ENCODE results near the gene NRG3. TPM values are rescaled to one million over a fixed set of nuclear protein-coding genes. Genes with fewer than 3 reads are reported as not detected.

NRG3 gene
- total and polyA plus RNA-seq, 2 donors (not counting 1 experiment from before 2014, with no cell fraction given), result not detected

DNA sequence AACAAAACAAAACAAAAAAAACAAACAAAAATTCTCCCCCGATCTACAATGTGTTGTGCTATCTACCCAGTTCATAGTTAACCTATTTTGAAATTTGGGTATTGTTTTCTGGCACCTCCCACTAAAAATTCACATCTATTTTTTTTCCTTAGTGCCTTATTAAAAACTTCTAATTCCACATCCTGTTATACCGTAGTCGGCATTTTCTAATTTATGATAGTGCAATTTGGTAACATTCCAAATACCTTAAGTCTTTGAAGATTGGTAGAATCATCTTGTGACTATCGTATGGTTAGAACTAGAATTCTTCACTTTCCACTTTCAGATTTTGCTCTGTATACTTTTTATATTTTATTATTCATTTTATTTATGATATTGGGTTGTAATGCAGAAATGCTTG lies 4.5 kb upstream of the NRG3 start:
- no peaks in the 10 kb centered on the region for H3K79me2 ChIP-seq (ENCODE audit: control insufficient read depth, insufficient read depth, low read length)
- H3K9ac ChIP-seq (ENCODE audit: insufficient read depth, low read length), result no peak overlapping the region
- H2AFZ ChIP-seq (ENCODE audit: low read length), result no peak overlapping the region
- H3K4me2 ChIP-seq (ENCODE audit: extremely low read depth, insufficient read depth, low read length), result no peak overlapping the region
- no peak overlapping the region for H3K4me3 ChIP-seq (replicated peaks in 1 of 4; ENCODE audit: control extremely low read depth in 1 of 4, insufficient read depth in 1 of 4, low read depth in 3 of 4, low read length in 4 of 4)
- no peak for DNase-seq (ENCODE audit: low read depth in 2 of 2)
- no peaks in the 10 kb centered on the region for H3K27me3 ChIP-seq (ENCODE audit: control insufficient read depth, insufficient read depth, low read length)
- H3K36me3 ChIP-seq (ENCODE audit: control insufficient read depth, insufficient read depth, low read length), result no peaks in the 10 kb centered on the region
- no peak overlapping the region for H3K27ac ChIP-seq (ENCODE audit: insufficient read depth, low read length)
- H3K4me1 ChIP-seq (ENCODE audit: control insufficient read depth, extremely low read depth, insufficient read depth, low read length), result no peaks in the 10 kb centered on the region
- H4K20me1 ChIP-seq (ENCODE audit: control insufficient read depth, extremely low read depth, insufficient read depth, low read length), result no peaks in the 10 kb centered on the region
- no peak for TF ChIP-seq EZH2 (IDR thresholded peaks at IDR 0.05; ENCODE audit: low read length, missing control alignments)
- TF ChIP-seq, protein P1, sequence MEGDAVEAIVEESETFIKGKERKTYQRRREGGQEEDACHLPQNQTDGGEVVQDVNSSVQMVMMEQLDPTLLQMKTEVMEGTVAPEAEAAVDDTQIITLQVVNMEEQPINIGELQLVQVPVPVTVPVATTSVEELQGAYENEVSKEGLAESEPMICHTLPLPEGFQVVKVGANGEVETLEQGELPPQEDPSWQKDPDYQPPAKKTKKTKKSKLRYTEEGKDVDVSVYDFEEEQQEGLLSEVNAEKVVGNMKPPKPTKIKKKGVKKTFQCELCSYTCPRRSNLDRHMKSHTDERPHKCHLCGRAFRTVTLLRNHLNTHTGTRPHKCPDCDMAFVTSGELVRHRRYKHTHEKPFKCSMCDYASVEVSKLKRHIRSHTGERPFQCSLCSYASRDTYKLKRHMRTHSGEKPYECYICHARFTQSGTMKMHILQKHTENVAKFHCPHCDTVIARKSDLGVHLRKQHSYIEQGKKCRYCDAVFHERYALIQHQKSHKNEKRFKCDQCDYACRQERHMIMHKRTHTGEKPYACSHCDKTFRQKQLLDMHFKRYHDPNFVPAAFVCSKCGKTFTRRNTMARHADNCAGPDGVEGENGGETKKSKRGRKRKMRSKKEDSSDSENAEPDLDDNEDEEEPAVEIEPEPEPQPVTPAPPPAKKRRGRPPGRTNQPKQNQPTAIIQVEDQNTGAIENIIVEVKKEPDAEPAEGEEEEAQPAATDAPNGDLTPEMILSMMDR (conservative IDR thresholded peaks at IDR 0.05 in 1 of 2, IDR thresholded peaks at IDR 0.05 in 1 of 2; ENCODE audit: low read depth in 1 of 2, low read length in 2 of 2), result no peak
- H3K9me3 ChIP-seq (ENCODE audit: control insufficient read depth, insufficient read depth, low read depth, low read length), result no peaks in the 10 kb centered on the region

GRCh38 chr10:81871558-81871957 lies 3.4 kb upstream of the NRG3 start:
- H3K4me2 ChIP-seq (ENCODE audit: extremely low read depth, insufficient read depth, low read length), result no peak overlapping the region
- H3K9me3 ChIP-seq (ENCODE audit: control insufficient read depth, insufficient read depth, low read depth, low read length), result no peaks in the 10 kb centered on the region
- no peak overlapping the region for H2AFZ ChIP-seq (ENCODE audit: low read length)
- no peaks in the 10 kb centered on the region for H3K4me1 ChIP-seq (ENCODE audit: control insufficient read depth, extremely low read depth, insufficient read depth, low read length)
- no peaks in the 10 kb centered on the region for H3K36me3 ChIP-seq (ENCODE audit: control insufficient read depth, insufficient read depth, low read length)
- H3K27me3 ChIP-seq (ENCODE audit: control insufficient read depth, insufficient read depth, low read length), result peaks cover 4% of the 10 kb centered on the region
- TF ChIP-seq EZH2 (IDR thresholded peaks at IDR 0.05; ENCODE audit: low read length, missing control alignments), result no peak
- TF ChIP-seq, protein P1 (conservative IDR thresholded peaks at IDR 0.05 in 1 of 2, IDR thresholded peaks at IDR 0.05 in 1 of 2; ENCODE audit: low read depth in 1 of 2, low read length in 2 of 2), result no peak
- H3K79me2 ChIP-seq (ENCODE audit: control insufficient read depth, insufficient read depth, low read length), result no peaks in the 10 kb centered on the region
- H3K4me3 ChIP-seq (replicated peaks in 1 of 4; ENCODE audit: control extremely low read depth in 1 of 4, insufficient read depth in 1 of 4, low read depth in 3 of 4, low read length in 4 of 4), result no peak overlapping the region
- no peak overlapping the region for H3K27ac ChIP-seq (ENCODE audit: insufficient read depth, low read length)
- H4K20me1 ChIP-seq (ENCODE audit: control insufficient read depth, extremely low read depth, insufficient read depth, low read length), result no peaks in the 10 kb centered on the region
- no peak overlapping the region for H3K9ac ChIP-seq (ENCODE audit: insufficient read depth, low read length)
- DNase-seq (ENCODE audit: low read depth in 2 of 2), result no peak

GRCh38 chr10:81872206-81872862 lies 2.7 kb upstream of the NRG3 start:
- H3K4me3 ChIP-seq (replicated peaks in 1 of 4; ENCODE audit: control extremely low read depth in 1 of 4, insufficient read depth in 1 of 4, low read depth in 3 of 4, low read length in 4 of 4), result no peak overlapping the region
- no peak for DNase-seq (ENCODE audit: low read depth in 2 of 2)
- peaks cover 4% of the 10 kb centered on the region for H3K27me3 ChIP-seq (ENCODE audit: control insufficient read depth, insufficient read depth, low read length)
- H3K27ac ChIP-seq (ENCODE audit: insufficient read depth, low read length), result no peak overlapping the region
- H3K79me2 ChIP-seq (ENCODE audit: control insufficient read depth, insufficient read depth, low read length), result no peaks in the 10 kb centered on the region
- TF ChIP-seq, protein P1 (conservative IDR thresholded peaks at IDR 0.05 in 1 of 2, IDR thresholded peaks at IDR 0.05 in 1 of 2; ENCODE audit: low read depth in 1 of 2, low read length in 2 of 2), result no peak
- TF ChIP-seq EZH2 (IDR thresholded peaks at IDR 0.05; ENCODE audit: low read length, missing control alignments), result no peak
- no peak overlapping the region for H2AFZ ChIP-seq (ENCODE audit: low read length)
- H3K4me2 ChIP-seq (ENCODE audit: extremely low read depth, insufficient read depth, low read length), result no peak overlapping the region
- H4K20me1 ChIP-seq (ENCODE audit: control insufficient read depth, extremely low read depth, insufficient read depth, low read length), result no peaks in the 10 kb centered on the region
- no peaks in the 10 kb centered on the region for H3K36me3 ChIP-seq (ENCODE audit: control insufficient read depth, insufficient read depth, low read length)
- H3K4me1 ChIP-seq (ENCODE audit: control insufficient read depth, extremely low read depth, insufficient read depth, low read length), result no peaks in the 10 kb centered on the region
- no peak overlapping the region for H3K9ac ChIP-seq (ENCODE audit: insufficient read depth, low read length)
- no peaks in the 10 kb centered on the region for H3K9me3 ChIP-seq (ENCODE audit: control insufficient read depth, insufficient read depth, low read depth, low read length)

Data from fibroblast of lung (primary cell).